ENCODE data around the gene RS1.

DNA sequence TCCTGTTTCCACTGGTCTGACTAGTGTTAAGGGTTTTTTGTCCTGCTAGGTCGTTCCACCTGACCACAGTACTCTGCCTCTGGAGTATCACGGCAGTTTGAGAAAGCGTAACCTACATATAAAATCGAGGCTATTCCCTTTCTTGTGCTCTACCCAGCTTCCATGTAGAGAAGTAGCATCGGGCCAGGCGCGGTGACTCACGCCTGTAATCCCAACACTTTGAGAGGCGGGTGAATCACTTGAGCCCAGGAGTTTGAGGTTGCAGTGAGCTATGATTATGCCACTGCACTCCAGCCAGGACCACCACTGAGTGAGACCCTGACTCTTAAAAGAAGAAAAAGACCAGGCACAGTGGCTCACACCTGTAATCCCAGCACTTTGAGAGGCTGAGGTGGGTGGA lies 43.0 kb upstream of the RS1 start:
- TF ChIP-seq CTCF (IDR thresholded peaks at IDR 0.05) (no peak), POLR2A (IDR thresholded peaks at IDR 0.05) (no peak)

Data from body of pancreas (tissue), 4 donors.